Neural progenitor cell (in vitro differentiated cells): ENCODE results near the gene CREBL2.

ENCODE experiments used
- EZH2phosphoT487 ChIP-seq: fragments of 200-600 bp; sonication (generic); IDR thresholded peaks from 2 replicates; pipeline ENCODE4 v1.6.1; 2017; ENCODE audit warnings: antibody characterized with exemption
- TF ChIP-seq, protein P1 (sequence below): fragments of 200-600 bp; sonication (generic); IDR thresholded peaks from 2 replicates; pipeline ENCODE4 v1.5.1; 2017; ENCODE audit warnings: antibody characterized with exemption, mild to moderate bottlenecking

DNA sequence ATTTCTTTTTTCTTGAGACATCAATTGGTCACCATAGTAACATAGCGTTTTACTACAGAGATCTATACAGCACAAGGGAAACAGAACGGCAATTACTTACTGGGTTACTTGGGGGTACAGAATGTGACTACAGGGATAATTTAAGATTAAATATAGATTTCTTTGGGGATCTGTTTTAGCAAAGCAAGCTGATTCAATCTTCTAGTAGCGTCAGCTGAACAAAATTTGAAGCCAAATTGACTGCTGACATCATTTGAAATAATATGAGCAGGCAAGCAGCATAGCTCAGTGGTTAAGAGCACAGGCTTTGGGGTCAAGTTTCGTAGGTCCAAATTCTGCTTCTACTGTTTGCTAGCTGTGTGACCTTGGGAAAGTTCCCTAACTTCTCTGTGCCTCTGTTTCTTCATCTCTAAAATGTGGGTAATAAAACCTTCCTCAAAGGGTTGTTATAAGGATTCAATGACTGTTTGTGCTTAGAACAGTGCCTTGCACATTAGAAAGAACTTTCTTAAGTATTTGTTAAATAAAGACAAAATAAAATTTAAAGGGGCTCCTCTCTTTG lies 71.5 kb downstream of the CREBL2 start:
- TF ChIP-seq, protein P1, sequence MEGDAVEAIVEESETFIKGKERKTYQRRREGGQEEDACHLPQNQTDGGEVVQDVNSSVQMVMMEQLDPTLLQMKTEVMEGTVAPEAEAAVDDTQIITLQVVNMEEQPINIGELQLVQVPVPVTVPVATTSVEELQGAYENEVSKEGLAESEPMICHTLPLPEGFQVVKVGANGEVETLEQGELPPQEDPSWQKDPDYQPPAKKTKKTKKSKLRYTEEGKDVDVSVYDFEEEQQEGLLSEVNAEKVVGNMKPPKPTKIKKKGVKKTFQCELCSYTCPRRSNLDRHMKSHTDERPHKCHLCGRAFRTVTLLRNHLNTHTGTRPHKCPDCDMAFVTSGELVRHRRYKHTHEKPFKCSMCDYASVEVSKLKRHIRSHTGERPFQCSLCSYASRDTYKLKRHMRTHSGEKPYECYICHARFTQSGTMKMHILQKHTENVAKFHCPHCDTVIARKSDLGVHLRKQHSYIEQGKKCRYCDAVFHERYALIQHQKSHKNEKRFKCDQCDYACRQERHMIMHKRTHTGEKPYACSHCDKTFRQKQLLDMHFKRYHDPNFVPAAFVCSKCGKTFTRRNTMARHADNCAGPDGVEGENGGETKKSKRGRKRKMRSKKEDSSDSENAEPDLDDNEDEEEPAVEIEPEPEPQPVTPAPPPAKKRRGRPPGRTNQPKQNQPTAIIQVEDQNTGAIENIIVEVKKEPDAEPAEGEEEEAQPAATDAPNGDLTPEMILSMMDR: no peak
- no peak for TF ChIP-seq EZH2phosphoT487
